ENCODE results near the gene UQCR11. TPM values are rescaled to one million over a fixed set of nuclear protein-coding genes. Genes with fewer than 3 reads are reported as not detected.
"Not testable (repeated sequence)": the region's sequence is repeated elsewhere in the genome, so short reads cannot be mapped to it uniquely, and the experiment has no call there.

Gene UQCR11
- polyA plus RNA-seq, 1 donor from 2014 or later = 487 TPM

GRCh38 chr19:1646659-1647453 lies 41.6 kb upstream of the UQCR11 start:
- H3K27me3 Mint-ChIP-seq = no peaks in the 10 kb centered on the region
- H3K27ac Mint-ChIP-seq = peak overlapping the region; percentile 86 to 99 (median 98)
- H3K36me3 Mint-ChIP-seq = peaks cover 4% of the 10 kb centered on the region
- peak overlapping the region; percentile 47 to 98 (median 86) for H3K4me3 Mint-ChIP-seq
- H3K4me1 Mint-ChIP-seq = peaks cover 17 to 23% (median 17%) of the 10 kb centered on the region in 3 donors
- H3K9me3 Mint-ChIP-seq = no peaks in the 10 kb centered on the region

GRCh38 chr19:1646149-1646548 lies 40.9 kb upstream of the UQCR11 start:
- peak overlapping the region in 1 of 3 donors; percentile 53 for H3K27ac Mint-ChIP-seq
- peaks cover 17 to 23% (median 17%) of the 10 kb centered on the region in 3 donors for H3K4me1 Mint-ChIP-seq
- no peaks in the 10 kb centered on the region for H3K9me3 Mint-ChIP-seq
- H3K4me3 Mint-ChIP-seq = peak overlapping the region in 2 of 4 donors; percentile 75 to 97
- H3K27me3 Mint-ChIP-seq = no peaks in the 10 kb centered on the region
- peaks cover 4% of the 10 kb centered on the region for H3K36me3 Mint-ChIP-seq

GRCh38 chr19:1645299-1645698 lies 40.0 kb upstream of the UQCR11 start:
- Mint-ChIP-seq H3K27ac (no peak overlapping the region), H3K4me3 (peak overlapping the region in 3 of 4 donors; percentile 33 to 58 (median 40)), H3K27me3 (no peaks in the 10 kb centered on the region), H3K36me3 (peaks cover 4% of the 10 kb centered on the region), H3K4me1 (peaks cover 10 to 16% (median 12%) of the 10 kb centered on the region in 3 donors), H3K9me3 (no peaks in the 10 kb centered on the region)

- no peaks in the 10 kb centered on the region for H3K27me3 Mint-ChIP-seq
These were observed 38.8 kb upstream of the UQCR11 start for GRCh38 chr19:1644070-1644469.

GRCh38 chr19:1640893-1641448 lies 35.7 kb upstream of the UQCR11 start:
- not testable (repeated sequence) for H3K9me3 Mint-ChIP-seq, H3K27me3 Mint-ChIP-seq, H3K27ac Mint-ChIP-seq, H3K4me1 Mint-ChIP-seq, H3K36me3 Mint-ChIP-seq, H3K4me3 Mint-ChIP-seq

More at GRCh38 chr19:1644070-1644469, 38.8 kb upstream of the UQCR11 start:
- H3K36me3 Mint-ChIP-seq = peaks cover 5% of the 10 kb centered on the region
- no peaks in the 10 kb centered on the region for H3K9me3 Mint-ChIP-seq
- H3K4me1 Mint-ChIP-seq = peaks cover 8 to 16% (median 9%) of the 10 kb centered on the region in 3 donors
- no peak overlapping the region for H3K27ac Mint-ChIP-seq
- H3K4me3 Mint-ChIP-seq = no peak overlapping the region

- H3K4me1 Mint-ChIP-seq = peaks cover 2 to 5% (median 4%) of the 10 kb centered on the region in 3 donors
- H3K36me3 Mint-ChIP-seq = peaks cover 5% of the 10 kb centered on the region
- no peaks in the 10 kb centered on the region for H3K9me3 Mint-ChIP-seq
- no peaks in the 10 kb centered on the region for H3K27me3 Mint-ChIP-seq
- H3K27ac Mint-ChIP-seq = peak overlapping the region in 1 of 3 donors; percentile 67
- no peak overlapping the region for H3K4me3 Mint-ChIP-seq
These were observed 31.3 kb upstream of the UQCR11 start for GRCh38 chr19:1636325-1637236.

- Mint-ChIP-seq H3K4me3 (no peak overlapping the region), H3K4me1 (peaks cover 2 to 5% (median 4%) of the 10 kb centered on the region in 3 donors), H3K9me3 (no peaks in the 10 kb centered on the region), H3K36me3 (peaks cover 5% of the 10 kb centered on the region), H3K27me3 (no peaks in the 10 kb centered on the region), H3K27ac (no peak overlapping the region)
These were observed 29.6 kb upstream of the UQCR11 start for GRCh38 chr19:1634938-1635243.

- Mint-ChIP-seq H3K4me1 (peaks cover 0 to 3% (median 0%) of the 10 kb centered on the region in 3 donors), H3K4me3 (no peak overlapping the region), H3K36me3 (peaks cover 5% of the 10 kb centered on the region), H3K27ac (no peak overlapping the region), H3K9me3 (no peaks in the 10 kb centered on the region), H3K27me3 (no peaks in the 10 kb centered on the region)
These were observed 29.1 kb upstream of the UQCR11 start for GRCh38 chr19:1634242-1634937.

- Mint-ChIP-seq H3K9me3 (no peaks in the 10 kb centered on the region), H3K36me3 (peaks cover under 1% of the 10 kb centered on the region), H3K27ac (no peak overlapping the region), H3K4me3 (no peak overlapping the region), H3K27me3 (no peaks in the 10 kb centered on the region), H3K4me1 (peaks cover 0 to 3% (median 0%) of the 10 kb centered on the region in 3 donors)
These were observed 28.1 kb upstream of the UQCR11 start for GRCh38 chr19:1633269-1633826.

- H3K9me3 Mint-ChIP-seq = no peaks in the 10 kb centered on the region
- H3K36me3 Mint-ChIP-seq = no peaks in the 10 kb centered on the region
- H3K4me3 Mint-ChIP-seq = no peak overlapping the region
- peaks cover 0 to 3% (median 0%) of the 10 kb centered on the region in 3 donors for H3K4me1 Mint-ChIP-seq
- H3K27me3 Mint-ChIP-seq = no peaks in the 10 kb centered on the region
- H3K27ac Mint-ChIP-seq = no peak overlapping the region
These were observed 27.4 kb upstream of the UQCR11 start for GRCh38 chr19:1632462-1633268.

GRCh38 chr19:1631557-1632100 lies 26.4 kb upstream of the UQCR11 start:
- Mint-ChIP-seq H3K4me1 (peaks cover 0 to 3% (median 0%) of the 10 kb centered on the region in 3 donors), H3K27ac (no peak overlapping the region), H3K36me3 (no peaks in the 10 kb centered on the region), H3K27me3 (no peaks in the 10 kb centered on the region), H3K9me3 (no peaks in the 10 kb centered on the region), H3K4me3 (no peak overlapping the region)

GRCh38 chr19:1630811-1631210 lies 25.5 kb upstream of the UQCR11 start:
- Mint-ChIP-seq H3K4me3 (no peak overlapping the region), H3K27ac (no peak overlapping the region)

GRCh38 chr19:1630012-1630411 lies 24.8 kb upstream of the UQCR11 start:
- H3K4me1 Mint-ChIP-seq = peaks cover 0 to 3% (median 0%) of the 10 kb centered on the region in 3 donors
- no peak overlapping the region for H3K4me3 Mint-ChIP-seq
- H3K27me3 Mint-ChIP-seq = no peaks in the 10 kb centered on the region
- no peak overlapping the region for H3K27ac Mint-ChIP-seq
- H3K36me3 Mint-ChIP-seq = no peaks in the 10 kb centered on the region
- H3K9me3 Mint-ChIP-seq = no peaks in the 10 kb centered on the region

More at GRCh38 chr19:1630811-1631210, 25.5 kb upstream of the UQCR11 start:
- Mint-ChIP-seq H3K9me3 (no peaks in the 10 kb centered on the region), H3K4me1 (peaks cover 0 to 3% (median 0%) of the 10 kb centered on the region in 3 donors), H3K36me3 (no peaks in the 10 kb centered on the region), H3K27me3 (no peaks in the 10 kb centered on the region)

Measured in IgD-negative memory B cell (primary cell).